NCI-H1436 treated with DMSO at 0.1 percent for 48 hours (cell line): ENCODE measurements around the gene CYTH1.
"Not testable (repeated sequence)": the region's sequence is repeated elsewhere in the genome, so short reads cannot be mapped to it uniquely, and the experiment has no call there.

Experiments
- DNase-seq: peaks from one replicate; lab custom pipeline; 2025; lab: John Stamatoyannopoulos, UW

Gene CYTH1

DNA sequence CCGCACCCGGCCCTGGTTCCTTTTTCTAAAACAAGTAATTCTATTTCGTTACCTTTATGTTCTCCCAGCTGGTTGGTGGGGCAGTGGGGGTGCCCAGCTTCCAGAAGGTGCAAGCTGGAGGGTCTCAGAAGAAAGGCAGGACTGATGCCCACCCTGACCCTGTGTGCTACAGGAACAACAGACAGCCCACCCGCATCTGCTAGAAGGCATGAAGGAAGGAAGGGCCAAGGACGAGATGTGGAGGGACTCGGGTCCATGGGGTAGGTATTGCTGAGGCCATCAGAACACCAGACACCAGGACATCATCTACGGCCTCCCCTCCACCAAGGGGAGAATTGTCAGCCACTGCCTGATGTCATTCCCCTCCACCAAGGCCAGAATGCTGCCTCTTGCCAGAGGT, 6.4 kb upstream of the CYTH1 start:
- no peak for DNase-seq

DNA sequence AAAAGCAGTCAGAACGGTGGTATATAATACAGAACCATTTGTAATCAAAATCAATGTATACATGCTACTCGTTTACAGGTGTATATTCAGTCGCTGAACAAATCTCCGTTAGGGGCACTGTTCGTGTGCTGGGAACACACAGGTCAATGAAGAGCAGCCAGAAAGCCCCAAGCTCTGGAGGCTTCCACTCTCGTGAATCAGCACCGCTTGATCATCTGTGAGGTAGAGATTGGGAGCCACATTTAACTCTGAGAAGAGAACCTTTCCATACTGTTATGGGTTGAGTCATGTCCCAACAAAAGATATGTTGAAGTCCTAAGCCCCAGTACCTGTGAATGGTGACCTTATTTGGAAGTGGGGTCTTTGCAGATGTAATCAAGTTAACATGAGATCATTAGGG, 5.4 kb upstream of the CYTH1 start:
- DNase-seq = no peak

DNA sequence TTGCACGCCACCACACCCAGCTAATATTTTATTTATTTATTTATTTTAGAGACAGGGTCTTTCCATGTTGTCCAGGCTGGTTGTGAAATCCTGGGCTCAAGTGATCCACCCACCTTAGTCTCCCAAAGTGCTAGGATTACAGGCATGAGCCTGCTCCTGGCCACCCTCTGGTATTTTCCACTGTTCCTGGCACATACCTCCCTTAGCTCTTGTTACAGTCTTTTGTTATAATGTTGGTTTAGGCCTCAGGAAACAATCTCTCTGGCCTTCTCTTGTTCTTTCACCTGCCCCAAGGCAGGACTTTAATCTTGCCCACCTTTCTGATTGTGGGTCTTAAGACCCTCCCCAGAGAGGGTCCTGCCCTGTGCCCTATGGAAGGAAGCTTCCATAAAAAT, 3.6 kb upstream of the CYTH1 start:
- no peak for DNase-seq

DNA sequence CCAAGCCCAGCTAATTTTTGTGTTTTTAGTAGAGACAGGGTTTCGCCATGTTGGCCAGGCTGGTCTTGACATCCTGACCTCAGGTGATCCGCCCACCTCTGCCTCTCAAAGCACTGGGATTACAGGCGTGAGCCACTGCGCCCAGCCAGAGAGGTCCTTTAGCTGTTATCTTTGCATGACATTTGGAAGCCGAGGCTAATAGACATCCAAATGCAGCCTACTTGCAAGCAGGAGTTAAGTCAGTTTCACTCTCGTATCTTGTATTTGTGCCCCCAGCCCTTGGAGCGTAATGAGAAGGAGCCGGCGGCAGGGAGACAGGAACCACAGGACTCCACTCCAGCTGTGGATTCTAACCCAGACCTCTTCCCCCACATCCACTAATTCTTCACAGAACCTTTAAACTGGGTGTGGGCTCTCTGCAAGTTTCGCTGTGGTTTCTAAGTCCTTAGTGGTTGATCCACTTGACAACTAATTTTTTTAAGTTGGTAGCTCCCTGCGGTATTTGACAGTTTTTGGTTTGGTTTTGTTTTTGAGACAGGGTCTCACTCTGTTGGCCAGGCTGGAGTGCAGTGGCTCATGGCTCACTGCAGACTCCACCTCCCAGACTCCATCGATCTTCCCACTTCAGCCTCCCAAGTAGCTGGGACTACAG, 3.1 kb upstream of the CYTH1 start:
- no peak for DNase-seq

DNA sequence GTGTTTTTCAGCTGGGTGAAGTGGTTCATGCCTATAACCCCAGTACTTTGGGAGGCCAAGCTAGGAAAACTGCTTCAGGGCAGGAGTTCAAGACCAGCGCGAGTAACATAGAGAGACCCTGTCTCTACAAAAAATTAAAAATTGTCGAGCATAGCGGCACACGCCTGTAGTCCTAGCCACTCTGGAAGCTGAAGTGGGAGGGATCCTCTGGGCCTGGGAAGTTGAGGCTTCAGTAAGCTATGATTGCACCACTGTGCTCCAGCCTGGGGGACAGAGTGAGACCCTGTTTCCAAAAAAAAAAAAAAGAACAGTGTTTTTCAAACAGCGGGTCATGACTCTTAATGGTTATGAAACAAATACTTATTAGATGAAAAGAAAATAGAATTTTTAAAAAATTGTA, 2.3 kb upstream of the CYTH1 start:
- DNase-seq = no peak

DNA sequence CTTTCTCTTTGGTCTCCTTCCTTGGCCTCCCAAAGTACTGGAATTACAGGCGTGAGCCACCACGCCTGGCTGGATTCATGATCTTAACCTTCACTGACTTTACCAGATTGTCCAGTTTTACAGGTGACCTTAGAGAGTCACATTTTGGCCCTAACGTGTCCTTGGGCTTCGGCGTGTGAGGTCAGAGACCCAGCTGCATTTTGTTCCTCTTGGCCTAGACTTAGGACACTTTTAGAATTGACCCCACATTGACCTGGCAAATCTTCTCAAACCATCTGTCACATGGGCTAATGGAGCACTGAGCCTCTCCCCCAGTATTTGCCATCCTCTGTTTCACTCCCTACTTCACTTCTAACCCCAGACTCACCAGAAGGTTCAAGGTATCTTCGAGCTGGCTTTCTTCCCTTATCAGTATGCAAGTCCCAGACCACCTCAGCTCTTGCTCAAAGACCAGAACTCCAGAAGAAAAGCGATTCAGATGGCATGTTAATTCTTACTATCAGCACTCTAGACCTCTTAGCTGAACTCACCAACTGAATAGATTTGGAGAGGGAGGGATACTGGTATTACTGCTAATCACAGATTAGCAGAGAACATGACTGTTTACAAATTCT, 1.7 kb upstream of the CYTH1 start:
- DNase-seq = no peak

DNA sequence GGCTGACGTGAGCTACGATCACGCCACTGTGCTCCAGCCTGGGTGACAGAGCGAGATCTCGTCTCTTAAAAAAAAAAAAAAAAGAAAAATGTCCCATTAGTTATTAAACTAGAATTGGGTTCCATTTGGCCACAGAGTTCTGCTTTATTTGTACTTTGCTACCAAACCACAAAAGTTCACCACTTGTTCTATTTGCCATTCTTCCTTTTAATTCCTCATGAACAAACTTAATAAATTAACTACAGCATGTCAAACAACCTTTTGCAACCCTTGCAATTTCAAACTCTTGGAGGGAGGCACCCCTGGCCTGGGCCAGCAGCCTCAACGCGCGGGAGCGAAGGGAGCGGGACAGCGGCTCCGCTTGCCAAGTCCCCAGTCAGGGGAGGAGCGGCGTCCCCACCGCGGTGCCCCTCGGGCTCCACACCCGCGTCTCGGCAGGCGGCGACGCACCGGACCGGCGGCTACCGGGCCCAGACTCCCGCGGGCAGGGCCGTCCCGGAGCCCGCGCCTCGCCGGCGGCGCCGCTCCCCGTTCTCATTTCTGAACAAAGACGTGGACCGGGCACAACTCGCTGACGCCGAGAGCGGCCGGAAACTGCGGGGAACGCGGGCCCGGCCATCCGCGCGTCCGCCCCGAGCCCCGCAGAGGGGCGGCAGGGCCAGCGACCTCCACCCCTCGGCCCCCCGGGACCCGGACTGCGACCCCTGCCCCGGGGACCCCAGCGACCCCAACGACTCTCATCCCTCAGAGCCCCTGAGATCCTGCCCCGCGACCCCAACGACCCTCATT, 775 bp downstream of the CYTH1 start:
- no peak for DNase-seq

DNA sequence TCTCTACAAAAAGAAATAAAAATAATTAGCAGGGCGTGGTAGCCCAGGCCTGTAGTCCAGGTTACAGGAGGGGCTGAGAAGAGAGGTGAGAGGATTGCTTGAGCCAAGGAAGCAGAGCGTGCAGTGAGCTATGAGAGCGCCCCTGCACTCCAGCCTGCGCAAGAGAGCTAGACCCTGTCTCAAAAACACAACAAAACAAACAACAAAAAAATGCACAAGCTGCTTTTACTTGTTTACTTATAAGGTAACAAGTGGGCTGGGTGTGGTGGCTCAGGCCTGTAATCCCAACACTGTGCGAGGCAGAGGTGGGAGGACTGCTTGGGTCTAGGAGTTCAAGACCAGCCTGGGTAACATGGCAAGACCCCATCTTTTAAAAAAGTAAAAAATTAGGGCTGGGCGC, 1.7 kb downstream of the CYTH1 start:
- DNase-seq = no peak

DNA sequence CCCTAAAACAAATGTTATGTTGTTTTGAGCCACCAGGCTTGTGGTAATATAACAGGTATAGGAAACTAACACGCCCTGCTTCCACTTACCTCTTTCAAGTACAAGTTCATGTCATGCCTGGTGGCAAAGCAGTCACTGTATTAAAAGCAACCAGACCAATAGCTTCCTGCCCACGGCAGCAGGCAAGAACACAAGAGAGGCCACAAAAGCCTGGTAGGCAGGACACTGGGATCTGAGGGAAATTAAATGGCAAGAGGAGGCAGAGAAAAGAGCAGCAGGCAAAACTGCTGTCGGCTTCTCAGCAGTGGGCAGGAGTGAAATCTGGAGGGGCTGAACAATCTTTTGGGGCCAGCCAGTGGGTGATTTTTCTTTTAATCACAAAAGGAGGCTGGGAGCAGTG, 2.2 kb downstream of the CYTH1 start:
- DNase-seq = no peak

DNA sequence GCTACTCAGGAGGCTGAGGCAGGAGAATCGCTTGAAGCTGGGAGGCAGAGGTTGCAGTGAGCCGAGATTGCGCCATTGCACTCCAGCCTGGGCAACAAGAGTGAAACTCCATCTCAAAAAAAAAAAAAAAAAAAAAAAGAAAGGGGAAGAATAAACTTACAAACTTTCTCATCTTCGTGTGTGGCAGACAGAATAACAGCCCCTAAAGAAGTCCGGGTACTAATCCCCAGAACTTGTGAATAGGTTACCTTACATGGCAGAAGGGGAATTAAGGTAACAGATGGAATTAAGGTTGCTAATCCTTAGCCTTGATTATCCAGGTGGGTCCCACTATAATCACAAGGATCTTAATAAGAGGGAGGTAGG, 2.8 kb downstream of the CYTH1 start:
- not testable (repeated sequence) for DNase-seq

DNA sequence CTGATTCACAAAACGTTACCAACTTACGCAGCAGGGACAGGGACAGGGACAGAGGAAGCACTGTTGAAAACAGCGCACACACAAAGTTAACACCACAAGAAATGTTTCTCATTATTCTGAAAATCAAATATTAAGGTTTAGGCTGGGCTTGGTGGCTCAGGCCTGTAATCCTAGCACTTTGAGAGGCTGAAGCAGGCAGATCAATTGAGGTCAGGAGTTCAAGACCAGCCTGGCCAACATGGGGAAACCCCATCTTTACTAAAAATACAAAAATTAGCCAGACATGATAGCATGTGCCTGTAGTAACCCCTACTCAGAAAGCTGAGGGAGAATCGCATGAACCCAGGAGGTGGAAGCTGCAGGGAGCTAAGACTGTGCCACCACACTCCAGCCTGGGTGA, 4.2 kb downstream of the CYTH1 start:
- no peak for DNase-seq

DNA sequence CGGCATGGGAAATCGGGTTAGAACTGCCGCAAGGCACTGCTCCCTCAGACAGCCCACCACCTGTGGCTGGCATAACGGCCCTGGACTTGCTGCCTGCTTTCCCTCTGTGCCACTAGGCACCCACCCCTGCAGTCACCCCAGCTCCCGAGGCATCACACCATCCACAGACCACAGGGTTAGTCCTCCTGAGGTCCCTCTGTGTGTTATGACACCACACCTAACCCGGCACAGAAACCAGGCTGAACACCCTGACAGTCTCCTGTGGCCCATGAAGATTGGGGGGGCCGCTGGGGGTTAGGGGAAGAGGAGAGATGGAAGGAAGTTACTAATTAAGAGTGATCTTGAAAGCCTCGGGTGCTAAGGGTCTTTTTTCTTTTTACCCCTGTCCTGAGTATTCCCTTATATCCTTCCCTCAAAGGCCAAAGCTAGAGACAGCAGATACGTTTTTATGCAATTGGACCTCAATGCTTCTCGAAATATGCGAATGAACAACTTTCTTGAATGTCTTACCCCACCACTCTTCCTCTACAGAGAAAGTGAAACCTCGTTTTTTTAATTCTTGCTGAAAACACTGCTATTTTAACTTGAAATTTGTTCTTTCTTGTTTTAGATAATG, 7.0 kb downstream of the CYTH1 start:
- DNase-seq = no peak

DNA sequence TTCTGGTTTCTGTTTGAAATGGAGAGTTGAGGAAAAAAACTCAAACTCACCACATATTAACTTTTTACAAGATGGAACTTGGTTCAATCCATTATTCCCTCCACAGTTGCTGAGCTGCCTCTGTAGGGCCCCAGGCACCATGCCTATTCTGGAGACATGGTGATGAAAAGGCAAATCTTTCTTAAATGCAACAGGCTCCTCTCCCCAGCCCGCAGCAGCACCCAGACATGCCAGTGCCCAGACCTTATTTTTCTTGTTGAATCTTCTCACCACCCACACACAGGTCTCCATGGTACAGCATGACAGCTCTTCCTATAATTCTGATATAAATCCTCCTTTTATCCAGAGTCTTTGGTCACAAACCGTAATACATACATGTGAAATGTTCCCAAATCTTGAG, 7.6 kb downstream of the CYTH1 start:
- DNase-seq = no peak

DNA sequence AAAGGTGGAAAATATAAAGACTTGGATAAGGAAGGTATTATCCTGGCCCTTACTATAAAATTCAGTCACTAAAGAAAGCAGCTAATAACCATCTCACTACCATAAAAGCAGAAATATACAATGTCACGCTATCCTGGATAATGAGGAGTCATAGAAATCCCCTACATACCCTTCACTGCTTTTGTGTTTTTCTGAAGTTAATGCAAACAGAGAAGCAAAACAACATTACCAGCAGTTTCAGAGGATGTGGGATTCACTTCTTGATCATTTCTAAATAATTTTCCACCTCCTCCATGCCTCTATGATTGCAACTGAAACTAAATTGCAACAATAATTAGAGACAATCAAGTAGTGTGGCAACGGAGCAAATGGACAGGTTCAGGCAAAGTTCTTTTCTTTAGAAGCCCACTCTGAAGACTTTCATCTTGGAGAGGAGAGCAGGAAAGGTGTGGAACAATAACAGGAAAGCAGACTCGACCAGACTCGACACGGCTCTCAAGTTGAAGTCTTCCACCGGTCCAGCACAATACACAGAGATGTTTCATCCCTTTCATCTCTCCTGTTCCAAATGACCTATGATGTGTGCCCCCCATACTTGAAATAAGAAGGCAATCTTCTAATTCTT, 10.2 kb downstream of the CYTH1 start:
- DNase-seq = no peak

DNA sequence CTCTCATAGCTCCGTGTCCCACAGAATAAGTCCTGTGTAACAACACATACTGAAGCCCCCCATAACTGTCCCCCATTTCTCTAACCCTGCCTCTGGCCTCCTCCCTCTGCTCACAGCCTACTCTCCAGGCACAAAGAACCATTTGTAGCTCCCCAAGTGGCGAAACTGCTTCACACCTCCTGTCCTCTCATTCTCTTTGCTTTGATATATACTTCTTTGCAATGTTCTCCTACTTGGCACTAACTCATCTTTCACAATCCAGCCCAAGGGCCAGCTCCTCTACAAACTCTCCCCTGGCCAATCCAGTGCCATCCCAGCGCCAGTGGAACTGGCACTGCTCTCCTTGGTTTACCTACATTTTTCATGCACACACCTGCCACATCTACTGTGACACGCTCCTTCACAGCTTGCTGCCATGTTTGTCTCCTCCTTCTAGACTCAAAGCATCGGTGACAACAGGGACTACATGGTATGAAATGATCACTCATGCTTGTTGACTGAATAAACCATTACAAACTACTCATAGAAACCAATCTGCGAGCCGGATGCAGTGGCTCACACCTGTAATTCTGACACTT, 12.8 kb downstream of the CYTH1 start:
- DNase-seq = no peak

DNA sequence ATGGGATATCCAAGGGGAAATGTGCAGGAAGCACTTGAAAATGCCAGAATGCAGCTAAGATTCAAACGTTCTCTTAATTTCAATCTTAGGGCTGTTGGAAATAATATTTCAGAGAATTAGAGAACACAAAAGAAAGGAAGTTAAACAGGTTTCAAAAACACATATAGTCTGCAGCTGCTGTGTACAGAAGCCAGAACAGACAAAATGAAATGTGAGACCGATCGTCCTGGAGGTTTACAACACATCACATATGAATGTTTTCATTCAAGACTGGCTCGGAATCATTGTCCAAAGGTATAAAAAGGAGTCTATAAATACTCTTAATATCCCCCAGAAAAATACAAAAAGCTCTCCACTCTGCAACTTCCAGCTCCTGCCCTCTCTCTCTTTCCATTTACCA, 14.3 kb downstream of the CYTH1 start:
- DNase-seq = no peak

DNA sequence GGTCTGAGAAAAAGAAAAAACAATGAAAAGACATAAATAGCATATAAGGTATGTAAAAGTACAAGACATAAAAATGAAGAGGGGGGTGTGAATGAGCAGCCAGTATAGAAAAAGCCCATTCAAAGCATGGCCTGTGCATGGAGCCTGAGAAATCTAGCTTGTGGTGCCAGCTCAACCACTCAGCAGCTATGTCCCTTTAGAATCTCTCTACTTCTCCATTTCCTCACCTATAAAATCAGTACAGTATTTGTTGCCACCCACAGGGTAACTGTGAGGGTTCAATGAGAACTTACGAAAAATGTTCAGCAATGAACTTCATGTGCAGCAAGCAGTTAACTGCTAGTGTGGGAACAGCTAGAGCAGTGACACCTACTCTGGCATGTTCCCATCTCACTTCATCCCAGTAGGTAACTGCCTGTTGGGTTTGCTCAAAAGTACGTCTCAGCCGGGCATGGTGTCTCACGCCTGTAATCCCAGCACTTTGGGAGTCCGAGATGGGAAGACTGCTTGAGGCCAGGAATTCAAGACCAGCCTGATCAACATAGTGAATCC, 15.3 kb downstream of the CYTH1 start:
- DNase-seq = no peak

DNA sequence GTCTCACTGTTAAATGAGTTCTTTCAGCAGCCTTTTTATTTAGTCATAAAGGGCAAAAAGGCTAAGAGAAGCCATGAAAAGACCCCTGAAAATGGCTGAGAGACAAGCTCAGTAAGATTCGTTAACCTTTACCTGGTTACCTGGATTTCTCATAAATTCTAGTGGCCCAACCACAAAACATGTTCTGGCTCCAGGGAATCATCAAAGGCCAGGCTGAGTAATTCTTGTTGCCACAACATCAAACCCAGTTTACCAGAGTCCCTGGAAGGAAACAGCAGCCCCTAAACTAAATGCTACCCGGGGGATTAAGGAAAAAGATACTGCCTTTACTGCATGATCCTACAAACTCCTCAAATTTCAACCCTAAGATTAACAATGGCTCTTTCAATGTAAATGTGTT, 15.8 kb downstream of the CYTH1 start:
- no peak for DNase-seq

DNA sequence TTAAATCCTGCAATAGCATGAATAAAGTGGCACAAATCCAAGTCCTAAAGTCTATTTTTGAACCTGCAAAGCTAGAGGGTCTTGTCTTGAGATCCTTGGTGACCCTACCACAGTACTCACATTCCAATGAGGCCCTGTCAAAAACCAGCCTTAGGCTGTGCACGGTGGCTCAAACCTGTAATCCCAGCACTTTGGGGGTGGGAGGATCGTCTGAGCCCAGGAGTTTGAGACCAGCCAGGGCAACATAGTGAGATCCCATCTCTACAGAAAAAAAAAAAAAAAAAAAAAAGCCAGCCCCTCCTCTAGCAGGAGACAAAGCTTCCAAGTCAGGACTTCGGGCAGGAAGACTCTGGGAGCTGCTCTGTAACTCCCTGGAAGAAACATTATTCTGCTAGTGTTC, 16.3 kb downstream of the CYTH1 start:
- no peak for DNase-seq

DNA sequence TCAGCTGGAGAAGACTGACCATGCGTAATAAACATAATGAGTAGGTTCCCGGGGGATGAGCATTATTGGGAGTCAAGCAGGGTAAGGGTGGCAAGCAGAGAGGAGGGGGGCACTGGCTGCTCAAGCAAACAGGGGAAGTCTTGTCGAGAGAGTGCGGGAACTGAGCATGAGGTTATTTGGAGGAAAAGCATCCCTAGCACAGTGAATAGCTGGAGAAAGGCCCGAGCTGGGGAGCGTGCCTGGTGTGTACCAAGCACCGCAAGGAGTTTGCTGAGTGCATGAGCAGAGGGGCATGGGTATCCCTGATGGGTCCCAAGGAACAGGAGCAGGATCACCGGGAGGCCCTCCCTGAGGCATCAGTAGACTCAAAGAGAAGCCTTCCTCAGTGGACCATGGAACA, 17.2 kb downstream of the CYTH1 start:
- DNase-seq = no peak

DNA sequence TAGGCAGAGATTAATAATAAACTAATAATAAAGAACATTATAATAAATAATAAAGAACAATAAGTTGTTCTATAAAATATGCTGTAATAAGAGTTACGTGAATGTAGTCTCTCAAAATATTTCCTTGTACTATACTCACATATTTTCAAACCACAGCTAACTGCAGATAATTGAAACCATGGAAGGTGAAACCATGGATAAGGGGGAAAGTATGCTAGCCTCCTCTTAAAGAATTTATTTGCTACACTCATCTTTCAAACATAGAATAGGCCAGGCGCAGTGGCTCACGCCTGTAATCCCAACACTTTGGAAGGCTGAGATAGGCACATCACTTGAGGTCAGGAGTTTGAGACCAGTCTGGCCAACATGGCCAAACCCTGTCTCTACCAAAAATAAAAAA, 18.5 kb downstream of the CYTH1 start:
- DNase-seq = no peak

DNA sequence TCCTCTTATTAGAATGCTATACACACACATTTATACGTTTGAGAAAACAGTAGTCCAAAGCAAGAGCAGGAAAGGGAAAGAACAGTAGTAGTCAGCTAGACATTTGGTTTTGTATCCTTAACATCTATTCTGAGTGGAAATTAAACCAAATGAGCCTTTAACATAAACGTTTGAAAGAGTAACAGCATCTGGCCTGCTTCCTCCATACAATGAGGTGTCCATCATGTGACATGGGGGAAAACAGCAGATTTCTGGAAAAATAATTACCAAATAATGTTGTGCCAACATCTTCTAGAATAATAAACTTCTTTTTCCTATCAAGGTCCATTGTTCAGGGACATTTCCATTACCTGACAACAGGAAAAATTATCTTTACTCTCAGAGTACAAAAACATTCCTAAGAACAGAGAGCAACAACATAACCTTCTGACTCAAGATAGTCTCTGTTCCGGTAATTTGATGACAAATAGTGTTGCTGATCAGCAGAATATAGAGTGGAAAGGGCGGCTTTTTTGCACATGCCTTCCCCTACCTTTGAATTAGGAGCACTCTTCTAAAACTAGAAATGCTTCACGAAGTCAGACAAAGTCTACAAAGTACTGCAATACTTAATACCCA, 20.2 kb downstream of the CYTH1 start:
- DNase-seq = no peak
